ENCODE results near the gene NPC1. TPM values are rescaled to one million over a fixed set of nuclear protein-coding genes. Genes with fewer than 3 reads are reported as not detected.

NPC1 gene
- total and polyA plus RNA-seq, 7 donors, result 24.8 to 126 (median 32.1) TPM

GRCh38 chr18:23548719-23549118 is 37.6 kb downstream of the NPC1 start:
- Histone ChIP-seq H3K27ac (no peak overlapping the region), H3K4me1 (no peaks in the 10 kb centered on the region), H3K27me3 (ENCODE audit: insufficient read depth in 3 of 3, low read length in 2 of 3) (no peaks in the 10 kb centered on the region), H3K4me3 (no peak overlapping the region), H3K9me3 (no peaks in the 10 kb centered on the region), H3K36me3 (ENCODE audit: insufficient read depth in 1 of 2, low read depth in 1 of 2) (peaks cover 6 to 97% of the 10 kb centered on the region in 2 donors)
- DNase-seq (no peak), ATAC-seq (no peak)
- intact Hi-C loops (cut with DNase I), result no loop called here
- no peak for TF ChIP-seq CTCF (IDR thresholded peaks at IDR 0.05)
- 96 to 99% (median 96%) methylated on average over 3 of the region's 3 CpGs for WGBS, 3 donors

GRCh38 chr18:23548275-23548674 is 38.0 kb downstream of the NPC1 start:
- H3K36me3 ChIP-seq (ENCODE audit: insufficient read depth in 1 of 2, low read depth in 1 of 2), result peaks cover 6 to 97% of the 10 kb centered on the region in 2 donors
- no peak for TF ChIP-seq CTCF (IDR thresholded peaks at IDR 0.05)
- no peaks in the 10 kb centered on the region for H3K9me3 ChIP-seq
- 75 to 94% (median 85%) methylated on average over 2 of the region's 2 CpGs for WGBS, 3 donors
- no peak overlapping the region for H3K4me3 ChIP-seq
- intact Hi-C loops (cut with DNase I), result no loop called here
- H3K27ac ChIP-seq, result no peak overlapping the region
- no peak for DNase-seq
- no peaks in the 10 kb centered on the region for H3K27me3 ChIP-seq (ENCODE audit: insufficient read depth in 3 of 3, low read length in 2 of 3)
- no peak for ATAC-seq
- no peaks in the 10 kb centered on the region for H3K4me1 ChIP-seq

- H3K9me3 ChIP-seq, result no peaks in the 10 kb centered on the region
- H3K4me3 ChIP-seq, result no peak overlapping the region
- ATAC-seq (no peak), DNase-seq (no peak)
- WGBS, 3 donors, result 60 to 95% (median 93%) methylated on average over 3 of the region's 3 CpGs
- no peak for TF ChIP-seq CTCF (IDR thresholded peaks at IDR 0.05)
- intact Hi-C loops (cut with DNase I), result no loop called here
- no peak overlapping the region for H3K27ac ChIP-seq
- no peaks in the 10 kb centered on the region for H3K4me1 ChIP-seq
- peaks cover 6 to 97% of the 10 kb centered on the region in 2 donors for H3K36me3 ChIP-seq (ENCODE audit: insufficient read depth in 1 of 2, low read depth in 1 of 2)
- no peaks in the 10 kb centered on the region for H3K27me3 ChIP-seq (ENCODE audit: insufficient read depth in 3 of 3, low read length in 2 of 3)
Measured at GRCh38 chr18:23547846-23548245, 38.5 kb downstream of the NPC1 start.

GRCh38 chr18:23547306-23547705 is 39.0 kb downstream of the NPC1 start:
- no peak overlapping the region for H3K27ac ChIP-seq
- intact Hi-C loops (cut with DNase I), result no loop called here
- H3K27me3 ChIP-seq (ENCODE audit: insufficient read depth in 3 of 3, low read length in 2 of 3), result no peaks in the 10 kb centered on the region
- WGBS, 3 donors, result 85 to 91% (median 90%) methylated on average over 3 of the region's 3 CpGs
- H3K36me3 ChIP-seq (ENCODE audit: insufficient read depth in 1 of 2, low read depth in 1 of 2), result peaks cover 8 to 97% of the 10 kb centered on the region in 2 donors
- H3K9me3 ChIP-seq, result no peaks in the 10 kb centered on the region
- H3K4me3 ChIP-seq, result no peak overlapping the region
- ATAC-seq (no peak), DNase-seq (no peak)
- H3K4me1 ChIP-seq, result no peaks in the 10 kb centered on the region
- TF ChIP-seq CTCF (IDR thresholded peaks at IDR 0.05), result no peak

- intact Hi-C loops (cut with DNase I), result no loop called here
- Histone ChIP-seq H3K36me3 (ENCODE audit: insufficient read depth in 1 of 2, low read depth in 1 of 2) (peaks cover 11 to 99% of the 10 kb centered on the region in 2 donors), H3K27ac (no peak overlapping the region), H3K4me3 (no peak overlapping the region), H3K4me1 (no peaks in the 10 kb centered on the region), H3K27me3 (ENCODE audit: insufficient read depth in 3 of 3, low read length in 2 of 3) (no peaks in the 10 kb centered on the region), H3K9me3 (no peaks in the 10 kb centered on the region)
- DNase-seq, result no peak
- WGBS, 3 donors, result 93 to 97% (median 95%) methylated on average over 13 of the region's 13 CpGs
- no peak for ATAC-seq
- TF ChIP-seq CTCF (IDR thresholded peaks at IDR 0.05), result no peak
Measured at GRCh38 chr18:23545247-23545789, 41.0 kb downstream of the NPC1 start.
